Osteocyte (in vitro differentiated cells): ENCODE results near the gene CELF5. TPM values are rescaled to one million over a fixed set of nuclear protein-coding genes. Genes with fewer than 3 reads are reported as not detected.
"Not testable (repeated sequence)": the region's sequence is repeated elsewhere in the genome, so short reads cannot be mapped to it uniquely, and the experiment has no call there.

Experiments
- DNase-seq: peaks from one replicate; pipeline ENCODE4 v3.0.0; 2021; ENCODE audit warnings: mixed read lengths; ENCODE audit not compliant: unreplicated experiment; ENCODE audit errors: extremely low spot score
- H3K27ac Mint-ChIP-seq: one replicate; pipeline ENCODE4 v1.8.0; 2021; ENCODE audit warnings: mild to moderate bottlenecking, mixed read lengths; ENCODE audit not compliant: unreplicated experiment
- H3K27me3 Mint-ChIP-seq: one replicate; pipeline ENCODE4 v1.8.0; 2021; ENCODE audit warnings: mixed read lengths; ENCODE audit not compliant: unreplicated experiment
- H3K36me3 Mint-ChIP-seq: one replicate; pipeline ENCODE4 v1.8.0; 2021; ENCODE audit warnings: mixed read lengths; ENCODE audit not compliant: unreplicated experiment
- H3K4me1 Mint-ChIP-seq: one replicate; pipeline ENCODE4 v1.8.0; 2021; ENCODE audit warnings: mixed read lengths; ENCODE audit not compliant: unreplicated experiment
- H3K4me3 Mint-ChIP-seq: one replicate; pipeline ENCODE4 v1.8.0; 2021; ENCODE audit warnings: mild to moderate bottlenecking, moderate library complexity, mixed read lengths; ENCODE audit not compliant: unreplicated experiment
- H3K9me3 Mint-ChIP-seq: one replicate; pipeline ENCODE4 v1.8.0; 2021; ENCODE audit warnings: mixed read lengths; ENCODE audit not compliant: unreplicated experiment
- CTCF ChIP-seq: fragments of 200-600 bp; sonication (generic); IDR thresholded peaks from 2 replicates; pipeline ENCODE4 v1.5.0; 2021; ENCODE audit warnings: antibody characterized with exemption, mild to moderate bottlenecking, moderate library complexity
- total RNA-seq: library from RNA; stranded (reverse); gene quantifications from 2 replicates; pipeline ENCODE4 v1.2.1, GENCODE V29; 2021

CELF5 gene
- total RNA-seq, 1 donor from 2014 or later, result 0.16 TPM

- Mint-ChIP-seq H3K9me3 (no peaks in the 10 kb centered on the region), H3K36me3 (peaks cover 5% of the 10 kb centered on the region), H3K4me3 (peak overlapping the region; percentile 50), H3K27ac (no peak overlapping the region), H3K27me3 (no peaks in the 10 kb centered on the region), H3K4me1 (peaks cover 20% of the 10 kb centered on the region)
- no peak for TF ChIP-seq CTCF
- no peak for DNase-seq
Observed at GRCh38 chr19:3188627-3189596, 35.5 kb upstream of the CELF5 start.

- peaks cover 9% of the 10 kb centered on the region for H3K36me3 Mint-ChIP-seq
- no peak for DNase-seq
- H3K27me3 Mint-ChIP-seq, result no peaks in the 10 kb centered on the region
- TF ChIP-seq CTCF, result no peak
- no peak overlapping the region for H3K27ac Mint-ChIP-seq
- peaks cover 20% of the 10 kb centered on the region for H3K4me1 Mint-ChIP-seq
- no peak overlapping the region for H3K4me3 Mint-ChIP-seq
- H3K9me3 Mint-ChIP-seq, result no peaks in the 10 kb centered on the region
Observed at GRCh38 chr19:3189702-3190469, 34.6 kb upstream of the CELF5 start.

- Mint-ChIP-seq H3K9me3 (no peaks in the 10 kb centered on the region), H3K4me1 (peaks cover 20% of the 10 kb centered on the region), H3K36me3 (peaks cover 9% of the 10 kb centered on the region), H3K27me3 (no peaks in the 10 kb centered on the region), H3K27ac (no peak overlapping the region), H3K4me3 (no peak overlapping the region)
- no peak for TF ChIP-seq CTCF
- no peak for DNase-seq
Observed at GRCh38 chr19:3190470-3190770, 34.0 kb upstream of the CELF5 start.

- no peak for DNase-seq
- no peaks in the 10 kb centered on the region for H3K27me3 Mint-ChIP-seq
- no peak overlapping the region for H3K27ac Mint-ChIP-seq
- peaks cover 20% of the 10 kb centered on the region for H3K4me1 Mint-ChIP-seq
- TF ChIP-seq CTCF, result no peak
- H3K36me3 Mint-ChIP-seq, result peaks cover 9% of the 10 kb centered on the region
- H3K9me3 Mint-ChIP-seq, result no peaks in the 10 kb centered on the region
- H3K4me3 Mint-ChIP-seq, result no peak overlapping the region
Observed at GRCh38 chr19:3190921-3191805, 33.3 kb upstream of the CELF5 start.

GRCh38 chr19:3191806-3192104 is 32.7 kb upstream of the CELF5 start:
- H3K27ac Mint-ChIP-seq, H3K36me3 Mint-ChIP-seq, H3K9me3 Mint-ChIP-seq, H3K4me3 Mint-ChIP-seq, DNase-seq, H3K27me3 Mint-ChIP-seq: not testable (repeated sequence)
- H3K4me1 Mint-ChIP-seq, result peaks cover 16% of the 10 kb centered on the region
